ENCODE measurements around the gene STON2. TPM values are rescaled to one million over a fixed set of nuclear protein-coding genes. Genes with fewer than 3 reads are reported as not detected.
A peak's percentile ranks its signal among the peaks of the same experiment; 100 is the strongest.
"Not testable (repeated sequence)": the region's sequence is repeated elsewhere in the genome, so short reads cannot be mapped to it uniquely, and the experiment has no call there.

Gene STON2
- total RNA-seq, 1 experiment from 2014 or later: 12.3 TPM

DNA sequence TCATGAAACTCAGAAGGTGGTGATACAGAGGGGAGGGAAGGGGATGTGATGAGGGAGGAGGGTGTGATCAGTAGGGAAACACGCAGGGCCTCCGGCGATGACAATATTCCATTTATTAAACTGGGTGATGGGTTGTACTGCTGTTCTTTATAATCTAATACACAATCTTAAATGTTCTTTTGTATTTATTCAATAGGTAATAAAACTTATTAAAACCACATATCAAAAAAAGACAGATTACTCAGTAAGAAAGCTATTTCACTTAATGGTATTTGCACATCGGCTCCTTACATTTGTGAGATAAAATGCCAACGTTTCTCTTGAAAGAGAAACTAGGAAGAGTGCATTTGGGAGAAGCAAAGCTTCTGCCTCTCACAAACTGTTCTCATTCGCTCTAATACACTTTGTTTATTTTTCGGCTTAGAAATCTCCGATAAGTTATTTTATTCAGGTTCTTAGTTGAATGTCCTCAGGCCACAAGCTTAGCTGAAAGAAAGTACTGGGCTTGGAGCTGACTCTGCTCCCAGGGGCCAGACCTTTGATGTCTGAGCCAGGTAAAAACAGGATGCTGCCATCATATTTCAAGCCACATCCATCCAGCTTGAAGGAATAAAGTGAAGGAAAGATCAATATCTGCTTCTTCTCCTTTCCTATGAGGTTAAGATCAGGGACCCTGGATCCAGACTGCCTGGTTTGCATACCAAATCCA is 17.5 kb downstream of the STON2 start:
- TF ChIP-seq EZH2phosphoT487 (IDR thresholded peaks at IDR 0.05; ENCODE audit: borderline replicate concordance, low read length) (no peak), EZH2 (IDR thresholded peaks at IDR 0.05; ENCODE audit: low read length, unreplicated experiment) (no peak)
- TF ChIP-seq, protein P1, sequence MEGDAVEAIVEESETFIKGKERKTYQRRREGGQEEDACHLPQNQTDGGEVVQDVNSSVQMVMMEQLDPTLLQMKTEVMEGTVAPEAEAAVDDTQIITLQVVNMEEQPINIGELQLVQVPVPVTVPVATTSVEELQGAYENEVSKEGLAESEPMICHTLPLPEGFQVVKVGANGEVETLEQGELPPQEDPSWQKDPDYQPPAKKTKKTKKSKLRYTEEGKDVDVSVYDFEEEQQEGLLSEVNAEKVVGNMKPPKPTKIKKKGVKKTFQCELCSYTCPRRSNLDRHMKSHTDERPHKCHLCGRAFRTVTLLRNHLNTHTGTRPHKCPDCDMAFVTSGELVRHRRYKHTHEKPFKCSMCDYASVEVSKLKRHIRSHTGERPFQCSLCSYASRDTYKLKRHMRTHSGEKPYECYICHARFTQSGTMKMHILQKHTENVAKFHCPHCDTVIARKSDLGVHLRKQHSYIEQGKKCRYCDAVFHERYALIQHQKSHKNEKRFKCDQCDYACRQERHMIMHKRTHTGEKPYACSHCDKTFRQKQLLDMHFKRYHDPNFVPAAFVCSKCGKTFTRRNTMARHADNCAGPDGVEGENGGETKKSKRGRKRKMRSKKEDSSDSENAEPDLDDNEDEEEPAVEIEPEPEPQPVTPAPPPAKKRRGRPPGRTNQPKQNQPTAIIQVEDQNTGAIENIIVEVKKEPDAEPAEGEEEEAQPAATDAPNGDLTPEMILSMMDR (conservative IDR thresholded peaks at IDR 0.05; ENCODE audit: low read depth, low read length): no peak
- Histone ChIP-seq H3K9me2 (replicated peaks; ENCODE audit: low read length) (no peaks in the 10 kb centered on the region), H3K9me3 (ENCODE audit: low read length) (no peaks in the 10 kb centered on the region), H3F3A (ENCODE audit: low read length, unreplicated experiment) (no peaks in the 10 kb centered on the region), H3K4me3 (ENCODE audit: low read length) (peak overlapping the region; percentile 46), H3K9ac (ENCODE audit: low read length) (peak overlapping the region; percentile 44), H3K27ac (ENCODE audit: low read length) (peak overlapping the region; percentile 84), H3K79me2 (ENCODE audit: low read length) (no peaks in the 10 kb centered on the region), H3K27me3 (ENCODE audit: low read length) (no peaks in the 10 kb centered on the region), H4K20me1 (ENCODE audit: low read length) (no peaks in the 10 kb centered on the region), H2AFZ (ENCODE audit: low read length) (no peak overlapping the region), H3K36me3 (ENCODE audit: low read depth, low read length) (no peaks in the 10 kb centered on the region), H3K4me2 (ENCODE audit: low read length) (peak overlapping the region; percentile 75), H3K4me1 (ENCODE audit: insufficient read depth, low read length) (peaks cover 37% of the 10 kb centered on the region)
- CTCF ChIA-PET: interaction anchor here (0.6 to 1.3 kb wide), 2 partner anchors 80 to 114 kb away, joined by 4 to 7 read pairs; no protein-coding TSS in a partner anchor
- peak; percentile 91 for ATAC-seq
- TSS peak; percentile 75 for BruUV-seq (replicated peaks)
- intact Hi-C loops (cut with micrococcal nuclease): loop anchor here (1.0 to 5.0 kb wide), 7 partner anchors 16 to 165 kb away; partner anchors contain the start of gene STON2
- POLR2A ChIA-PET (ENCODE audit: unreplicated experiment): interaction anchor here (0.6 to 0.7 kb wide), 2 partner anchors 113 to 151 kb away, joined by 3 read pairs; no protein-coding TSS in a partner anchor
- peak; percentile 81 for DNase-seq

DNA sequence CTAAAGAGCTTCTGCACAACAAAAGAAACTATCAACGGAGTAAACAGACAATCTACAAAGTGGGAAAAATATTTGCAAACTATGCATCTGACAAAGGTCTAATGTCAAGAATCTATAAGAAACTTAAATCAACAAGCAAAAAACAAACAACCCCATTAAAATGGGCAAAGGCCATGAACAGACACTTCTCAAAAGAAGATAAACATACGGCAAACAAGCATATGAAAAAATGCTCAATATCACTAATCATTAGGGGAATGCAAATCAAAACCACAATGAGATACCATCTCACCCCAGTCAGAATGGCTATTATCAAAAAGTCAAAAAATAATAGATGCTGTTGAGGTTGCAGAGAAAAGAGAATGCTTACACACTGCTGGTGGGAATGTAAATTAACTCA is 20.1 kb downstream of the STON2 start:
- H3K9ac ChIP-seq (ENCODE audit: low read length); ATAC-seq; H4K20me1 ChIP-seq (ENCODE audit: low read length); H3K27me3 ChIP-seq (ENCODE audit: low read length); H3K27ac ChIP-seq (ENCODE audit: low read length); DNase-seq; H3K79me2 ChIP-seq (ENCODE audit: low read length); H3K4me3 ChIP-seq (ENCODE audit: low read length); H3K4me2 ChIP-seq (ENCODE audit: low read length); CTCF ChIA-PET; H2AFZ ChIP-seq (ENCODE audit: low read length); POLR2A ChIA-PET (ENCODE audit: unreplicated experiment); H3K9me3 ChIP-seq (ENCODE audit: low read length); H3F3A ChIP-seq (ENCODE audit: low read length, unreplicated experiment); BruUV-seq (replicated peaks); H3K9me2 ChIP-seq (replicated peaks; ENCODE audit: low read length); H3K36me3 ChIP-seq (ENCODE audit: low read depth, low read length): not testable (repeated sequence)
- H3K4me1 ChIP-seq (ENCODE audit: insufficient read depth, low read length): peaks cover 30% of the 10 kb centered on the region
- intact Hi-C loops (cut with micrococcal nuclease): loop anchor here (5.0 kb wide), 2 partner anchors 58 to 163 kb away; no protein-coding TSS in a partner anchor

DNA sequence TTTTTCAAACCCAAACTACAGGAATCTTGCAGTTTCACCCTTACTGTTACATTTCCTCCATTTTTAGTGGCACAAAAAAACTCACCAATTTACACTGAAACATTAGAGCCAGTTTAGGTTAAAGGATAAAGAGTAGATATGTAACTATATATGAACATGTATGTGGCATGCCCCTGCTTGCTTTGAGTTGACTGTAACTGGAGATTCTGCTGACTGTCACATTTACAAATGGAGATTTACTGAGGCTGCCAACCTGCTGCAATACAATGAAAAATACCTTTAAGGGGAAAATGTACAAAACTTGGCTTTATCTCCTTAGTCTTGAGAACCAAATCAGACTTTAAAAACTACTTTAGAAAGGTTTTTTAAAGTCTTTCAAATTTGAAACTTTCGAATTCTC is 28.3 kb downstream of the STON2 start:
- ATAC-seq (no peak), DNase-seq (no peak)
- Histone ChIP-seq H3K4me2 (ENCODE audit: low read length) (no peak overlapping the region), H3K9ac (ENCODE audit: low read length) (no peak overlapping the region), H2AFZ (ENCODE audit: low read length) (no peak overlapping the region), H3K36me3 (ENCODE audit: low read depth, low read length) (no peaks in the 10 kb centered on the region), H3K4me3 (ENCODE audit: low read length) (no peak overlapping the region), H3K27me3 (ENCODE audit: low read length) (no peaks in the 10 kb centered on the region), H3K9me3 (ENCODE audit: low read length) (no peaks in the 10 kb centered on the region), H3K9me2 (replicated peaks; ENCODE audit: low read length) (no peaks in the 10 kb centered on the region), H4K20me1 (ENCODE audit: low read length) (no peaks in the 10 kb centered on the region), H3K79me2 (ENCODE audit: low read length) (no peaks in the 10 kb centered on the region), H3K4me1 (ENCODE audit: insufficient read depth, low read length) (peaks cover 2% of the 10 kb centered on the region), H3F3A (ENCODE audit: low read length, unreplicated experiment) (no peaks in the 10 kb centered on the region), H3K27ac (ENCODE audit: low read length) (no peak overlapping the region)
- ChIA-PET CTCF (no interaction called here), POLR2A (ENCODE audit: unreplicated experiment) (no interaction called here)
- intact Hi-C loops (cut with micrococcal nuclease): no loop called here
- BruUV-seq (replicated peaks): no TSS peak
- TF ChIP-seq EZH2 (IDR thresholded peaks at IDR 0.05; ENCODE audit: low read length, unreplicated experiment) (no peak), EZH2phosphoT487 (IDR thresholded peaks at IDR 0.05; ENCODE audit: borderline replicate concordance, low read length) (no peak)
- TF ChIP-seq, protein P1 (conservative IDR thresholded peaks at IDR 0.05; ENCODE audit: low read depth, low read length): no peak
